Raji (cell line): ENCODE measurements around the gene CREG2.

ENCODE experiments used
- POLR2A ChIP-seq: IDR thresholded peaks from 2 replicates; pipeline ENCODE4 v1.6.1; 2011; ENCODE audit warnings: low read depth, low read length, control low read depth; ENCODE audit not compliant: insufficient read depth

CREG2 gene

GRCh38 chr2:101362777-101363176, 24.5 kb downstream of the CREG2 start:
- TF ChIP-seq POLR2A, result no peak

GRCh38 chr2:101362316-101362715, 25.0 kb downstream of the CREG2 start:
- no peak for TF ChIP-seq POLR2A

- no peak for TF ChIP-seq POLR2A
Observed at GRCh38 chr2:101361522-101361921, 25.8 kb downstream of the CREG2 start.

- TF ChIP-seq POLR2A, result no peak
Observed at GRCh38 chr2:101361121-101361520, 26.2 kb downstream of the CREG2 start.

- TF ChIP-seq POLR2A, result no peak
Observed at GRCh38 chr2:101360232-101360631, 27.1 kb downstream of the CREG2 start.

- no peak for TF ChIP-seq POLR2A
Observed at GRCh38 chr2:101359410-101359954, 27.8 kb downstream of the CREG2 start.

GRCh38 chr2:101357376-101357775, 29.9 kb downstream of the CREG2 start:
- TF ChIP-seq POLR2A, result no peak

- no peak for TF ChIP-seq POLR2A
Observed at GRCh38 chr2:101356521-101356920, 30.8 kb downstream of the CREG2 start.

- TF ChIP-seq POLR2A, result no peak
Observed at GRCh38 chr2:101356055-101356454, 31.2 kb downstream of the CREG2 start.

GRCh38 chr2:101355401-101356054, 31.8 kb downstream of the CREG2 start:
- TF ChIP-seq POLR2A, result no peak

GRCh38 chr2:101354420-101355311, 32.6 kb downstream of the CREG2 start:
- no peak for TF ChIP-seq POLR2A

GRCh38 chr2:101351207-101351606, 36.1 kb downstream of the CREG2 start:
- TF ChIP-seq POLR2A, result no peak

- TF ChIP-seq POLR2A, result no peak
Observed at GRCh38 chr2:101349893-101350662, 37.2 kb downstream of the CREG2 start.

- no peak for TF ChIP-seq POLR2A
Observed at GRCh38 chr2:101348883-101349282, 38.4 kb downstream of the CREG2 start.

- TF ChIP-seq POLR2A, result no peak
Observed at GRCh38 chr2:101346909-101347308, 40.4 kb downstream of the CREG2 start.
